H9 (cell line): Measurements from ENCODE around the gene SCGB1A1. TPM values are rescaled to one million over a fixed set of nuclear protein-coding genes. Genes with fewer than 3 reads are reported as not detected.

Experiments used
- DNase-seq: peaks from one replicate; pipeline ENCODE4 v3.0.0-alpha.2; 2017
- H2AFZ ChIP-seq: one replicate; pipeline ENCODE4 v1.6.1; 2013; ENCODE audit warnings: mild to moderate bottlenecking, low read length, control low read depth, moderate library complexity
- H2AK5ac ChIP-seq: 2 replicates; pipeline ENCODE4 v1.6.1; 2013; ENCODE audit warnings: low read length, control low read depth, mixed read lengths; ENCODE audit not compliant: insufficient read length
- H2BK120ac ChIP-seq: one replicate; pipeline ENCODE4 v1.6.1; 2013; ENCODE audit warnings: low read depth, mild to moderate bottlenecking, low read length, control low read depth, inconsistent platforms; ENCODE audit not compliant: poor library complexity, severe bottlenecking
- H2BK12ac ChIP-seq: 2 replicates; pipeline ENCODE4 v1.6.1; 2013; ENCODE audit warnings: low read length, control low read depth, mixed read lengths, low read depth; ENCODE audit not compliant: insufficient read length
- H2BK15ac ChIP-seq: 2 replicates; pipeline ENCODE4 v1.6.1; 2013; ENCODE audit warnings: low read depth, low read length, control low read depth
- H2BK20ac ChIP-seq: one replicate; pipeline ENCODE4 v1.6.1; 2013; ENCODE audit warnings: low read depth, mild to moderate bottlenecking, low read length, control low read depth, inconsistent platforms; ENCODE audit not compliant: poor library complexity, severe bottlenecking
- H2BK5ac ChIP-seq: 2 replicates; pipeline ENCODE4 v1.6.1; 2013; ENCODE audit warnings: low read length, control low read depth, mixed read lengths; ENCODE audit not compliant: insufficient read length
- H3K14ac ChIP-seq: 2 replicates; pipeline ENCODE4 v1.6.1; 2013; ENCODE audit warnings: low read length, control low read depth; ENCODE audit not compliant: insufficient read depth
- H3K18ac ChIP-seq: 2 replicates; pipeline ENCODE4 v1.6.1; 2013; ENCODE audit warnings: low read depth, mild to moderate bottlenecking, mixed read lengths, low read length, control low read depth; ENCODE audit not compliant: insufficient read length
- H3K23ac ChIP-seq: 2 replicates; pipeline ENCODE4 v1.6.1; 2013; ENCODE audit warnings: low read length, control low read depth, mixed read lengths, low read depth; ENCODE audit not compliant: insufficient read length
- H3K23me2 ChIP-seq: 2 replicates; pipeline ENCODE4 v1.6.1; 2013; ENCODE audit warnings: low read depth, mild to moderate bottlenecking, mixed read lengths, low read length, control low read depth; ENCODE audit not compliant: insufficient read length, poor library complexity, severe bottlenecking
- H3K27ac ChIP-seq: 2 replicates; pipeline ENCODE4 v1.5.1; 2013; ENCODE audit warnings: low read length, control low read depth, mixed read lengths, low read depth; ENCODE audit not compliant: insufficient read length
- H3K27me3 ChIP-seq: 2 replicates; pipeline ENCODE4 v1.6.1; 2013; ENCODE audit warnings: low read length, control low read depth, inconsistent platforms; ENCODE audit not compliant: insufficient read depth
- H3K4ac ChIP-seq: 2 replicates; pipeline ENCODE4 v1.6.1; 2013; ENCODE audit warnings: low read depth, mild to moderate bottlenecking, control low read depth, inconsistent platforms, low read length, moderate library complexity
- H3K4me1 ChIP-seq: 2 replicates; pipeline ENCODE4 v1.6.1; 2013; ENCODE audit warnings: low read length, control low read depth, inconsistent platforms; ENCODE audit not compliant: insufficient read depth
- H3K4me2 ChIP-seq: 2 replicates; pipeline ENCODE4 v1.6.1; 2013; ENCODE audit warnings: low read length, control low read depth, mixed read lengths; ENCODE audit not compliant: insufficient read length, insufficient read depth
- H3K56ac ChIP-seq: 2 replicates; pipeline ENCODE4 v1.6.1; 2013; ENCODE audit warnings: low read depth, mild to moderate bottlenecking, mixed read lengths, low read length, control low read depth; ENCODE audit not compliant: insufficient read length
- H3K79me1 ChIP-seq: 2 replicates; pipeline ENCODE4 v1.6.1; 2013; ENCODE audit warnings: low read depth, mild to moderate bottlenecking, moderate library complexity, low read length, control low read depth, inconsistent platforms; ENCODE audit not compliant: insufficient read depth, poor library complexity, severe bottlenecking
- H3K79me2 ChIP-seq: 2 replicates; pipeline ENCODE4 v1.6.1; 2013; ENCODE audit warnings: low read length, control low read depth, inconsistent platforms; ENCODE audit not compliant: insufficient read depth
- H3K9ac ChIP-seq: 2 replicates; pipeline ENCODE4 v1.6.1; 2013; ENCODE audit warnings: low read length, control low read depth, mixed read lengths; ENCODE audit not compliant: insufficient read length; ENCODE audit errors: extremely low read depth
- H3K9me3 ChIP-seq: one replicate; pipeline ENCODE4 v1.6.1; 2013; ENCODE audit warnings: low read depth, low read length, inconsistent platforms; ENCODE audit not compliant: control insufficient read depth
- H3T11ph ChIP-seq: one replicate; pipeline ENCODE4 v1.6.1; 2013; ENCODE audit warnings: mild to moderate bottlenecking, low read length, control low read depth, inconsistent platforms
- H4K20me1 ChIP-seq: one replicate; pipeline ENCODE4 v1.6.1; 2013; ENCODE audit not compliant: control insufficient read depth, insufficient read length, insufficient read depth
- H4K5ac ChIP-seq: 2 replicates; pipeline ENCODE4 v1.6.1; 2013; ENCODE audit warnings: low read depth, mild to moderate bottlenecking, mixed read lengths, low read length, control low read depth; ENCODE audit not compliant: insufficient read length
- H4K8ac ChIP-seq: replicated peaks from 2 replicates; pipeline ENCODE4 v1.6.1; 2013; ENCODE audit warnings: low read length, control low read depth, mixed read lengths, low read depth; ENCODE audit not compliant: insufficient read length
- H4K91ac ChIP-seq: 2 replicates; pipeline ENCODE4 v1.6.1; 2013; ENCODE audit warnings: low read depth, mild to moderate bottlenecking, moderate library complexity, mixed read lengths, low read length, control low read depth; ENCODE audit not compliant: insufficient read length
- H3K27ac Mint-ChIP-seq, 3 experiments: 2 replicates in 2 of 3; 3 replicates in 1 of 3; pipeline ENCODE4 v1.8.0; 2020 to 2021; ENCODE audit warnings: mixed read lengths in 3 of 3, mild to moderate bottlenecking in 1 of 3, moderate library complexity in 1 of 3
- H3K27me3 Mint-ChIP-seq: 2 replicates; pipeline ENCODE4 v1.8.0; 2021; ENCODE audit warnings: low read depth, mild to moderate bottlenecking, moderate library complexity, mixed read lengths
- H3K36me3 Mint-ChIP-seq, 3 experiments: 2 replicates in 2 of 3; 3 replicates in 1 of 3; pipeline ENCODE4 v1.8.0; 2020 to 2021; ENCODE audit warnings: low read depth in 3 of 3, mixed read lengths in 3 of 3; ENCODE audit not compliant: insufficient read depth in 1 of 3
- H3K4me1 Mint-ChIP-seq, 2 experiments: 2 replicates each; pipeline ENCODE4 v1.8.0; 2020; ENCODE audit warnings: mixed read lengths in 2 of 2
- H3K4me3 Mint-ChIP-seq, 2 experiments: 2 replicates in 1 of 2; 3 replicates in 1 of 2; pipeline ENCODE4 v1.8.0; 2020 to 2021; ENCODE audit warnings: mild to moderate bottlenecking in 2 of 2, mixed read lengths in 2 of 2, moderate library complexity in 1 of 2
- H3K9me3 Mint-ChIP-seq, 2 experiments: 2 replicates in 1 of 2; 3 replicates in 1 of 2; pipeline ENCODE4 v1.8.0; 2020; ENCODE audit warnings: mild to moderate bottlenecking in 2 of 2, mixed read lengths in 2 of 2, moderate library complexity in 1 of 2
- WGBS: extraction: QIAGEN DNeasy Blood & Tissue Kit; methylation state at CpG from one replicate; pipeline ENCODE4 v1.1.7; 2013; ENCODE audit warnings: missing lambda C conversion rate, low lambda C conversion rate, mixed read lengths; ENCODE audit not compliant: insufficient read length; ENCODE audit errors: extremely low coverage; 5-methylcytosine and 5-hydroxymethylcytosine counted together
- total RNA-seq: library from RNA; stranded (reverse); gene quantifications from 2 replicates; pipeline ENCODE4 v1.2.1, GENCODE V29; 2021
- TF ChIP-seq, protein P1 (sequence below): fragments of 200-600 bp; sonication (generic); conservative IDR thresholded peaks from 3 replicates; pipeline ENCODE4 v1.8.0; 2021; ENCODE audit warnings: antibody characterized with exemption, mild to moderate bottlenecking

SCGB1A1 gene
- total RNA-seq, 1 experiment from 2014 or later = not detected

DNA sequence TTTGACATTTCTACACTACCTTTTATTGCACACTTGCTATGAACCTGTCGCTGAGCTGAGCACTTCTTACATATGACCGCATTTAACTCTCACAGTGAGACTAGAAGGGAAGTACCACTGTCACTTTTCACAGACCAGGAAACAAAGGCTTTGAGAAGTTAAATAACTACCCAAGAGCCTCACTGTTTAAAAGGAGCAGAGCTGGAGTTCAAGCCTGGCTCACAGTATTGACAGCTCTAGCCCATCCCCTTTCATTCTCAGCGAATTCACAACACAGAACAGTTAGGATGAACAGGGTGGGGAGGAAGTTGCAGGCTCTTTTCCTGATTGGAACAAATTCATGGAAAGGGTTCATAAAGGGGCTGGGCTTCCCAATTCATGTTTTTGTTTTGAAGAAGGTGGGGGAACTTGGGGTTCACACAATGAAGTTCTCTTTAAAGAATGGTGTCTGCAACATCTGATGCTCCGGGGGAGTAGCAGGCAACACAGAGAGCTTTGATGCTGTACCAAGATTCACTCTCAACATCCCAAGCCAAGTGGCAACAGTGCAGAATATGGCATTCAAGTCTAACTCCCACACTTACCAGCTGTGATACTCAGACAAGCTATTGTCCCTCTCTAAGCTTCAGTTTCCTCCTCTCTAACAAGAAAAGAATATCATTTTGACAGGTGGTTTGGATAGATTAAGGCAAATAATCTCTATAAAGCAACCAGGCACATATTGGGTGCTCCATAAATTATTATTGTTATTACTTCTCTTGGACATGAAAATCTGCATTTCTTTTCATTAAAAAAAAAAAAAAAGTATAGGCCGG lies 17.2 kb downstream of the SCGB1A1 start:
- Histone ChIP-seq H4K91ac (no peak overlapping the region), H2AFZ (no peak overlapping the region), H2BK120ac (no peak overlapping the region), H3K27ac (no peak overlapping the region), H2BK15ac (no peak overlapping the region), H3K18ac (no peak overlapping the region), H3K9ac (no peak overlapping the region), H3K4me1 (no peaks in the 10 kb centered on the region), H3K4ac (no peak overlapping the region), H3T11ph (no peak overlapping the region), H3K79me2 (no peaks in the 10 kb centered on the region), H2BK20ac (no peak overlapping the region), H3K27me3 (no peaks in the 10 kb centered on the region), H3K23ac (no peak overlapping the region), H3K4me2 (no peak overlapping the region), H2BK12ac (no peak overlapping the region), H2BK5ac (no peak overlapping the region), H4K20me1 (no peaks in the 10 kb centered on the region), H2AK5ac (no peak overlapping the region), H3K79me1 (no peaks in the 10 kb centered on the region), H3K56ac (no peak overlapping the region), H3K9me3 (no peaks in the 10 kb centered on the region), H4K5ac (no peak overlapping the region), H3K14ac (no peak overlapping the region), H4K8ac (no peak overlapping the region), H3K23me2 (no peaks in the 10 kb centered on the region)
- no peak overlapping the region for H3K4me3 Mint-ChIP-seq
- H3K27me3 Mint-ChIP-seq = peaks cover 10% of the 10 kb centered on the region
- no peaks in the 10 kb centered on the region for H3K36me3 Mint-ChIP-seq
- no CpG with 5 or more reads among the region's 5 CpGs for WGBS
- peaks cover 16 to 17% of the 10 kb centered on the region in 2 experiments for H3K4me1 Mint-ChIP-seq
- TF ChIP-seq, protein P1, sequence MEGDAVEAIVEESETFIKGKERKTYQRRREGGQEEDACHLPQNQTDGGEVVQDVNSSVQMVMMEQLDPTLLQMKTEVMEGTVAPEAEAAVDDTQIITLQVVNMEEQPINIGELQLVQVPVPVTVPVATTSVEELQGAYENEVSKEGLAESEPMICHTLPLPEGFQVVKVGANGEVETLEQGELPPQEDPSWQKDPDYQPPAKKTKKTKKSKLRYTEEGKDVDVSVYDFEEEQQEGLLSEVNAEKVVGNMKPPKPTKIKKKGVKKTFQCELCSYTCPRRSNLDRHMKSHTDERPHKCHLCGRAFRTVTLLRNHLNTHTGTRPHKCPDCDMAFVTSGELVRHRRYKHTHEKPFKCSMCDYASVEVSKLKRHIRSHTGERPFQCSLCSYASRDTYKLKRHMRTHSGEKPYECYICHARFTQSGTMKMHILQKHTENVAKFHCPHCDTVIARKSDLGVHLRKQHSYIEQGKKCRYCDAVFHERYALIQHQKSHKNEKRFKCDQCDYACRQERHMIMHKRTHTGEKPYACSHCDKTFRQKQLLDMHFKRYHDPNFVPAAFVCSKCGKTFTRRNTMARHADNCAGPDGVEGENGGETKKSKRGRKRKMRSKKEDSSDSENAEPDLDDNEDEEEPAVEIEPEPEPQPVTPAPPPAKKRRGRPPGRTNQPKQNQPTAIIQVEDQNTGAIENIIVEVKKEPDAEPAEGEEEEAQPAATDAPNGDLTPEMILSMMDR = no peak
- no peak for DNase-seq
- H3K9me3 Mint-ChIP-seq = no peaks in the 10 kb centered on the region
- H3K27ac Mint-ChIP-seq = no peak overlapping the region; a peak in 1 of 7 replicates
